Measurements from ENCODE around the gene GPR176. TPM values are rescaled to one million over a fixed set of nuclear protein-coding genes. Genes with fewer than 3 reads are reported as not detected.

Gene GPR176
- polyA plus RNA-seq, 1 donor from 2014 or later = 8.3 TPM

DNA sequence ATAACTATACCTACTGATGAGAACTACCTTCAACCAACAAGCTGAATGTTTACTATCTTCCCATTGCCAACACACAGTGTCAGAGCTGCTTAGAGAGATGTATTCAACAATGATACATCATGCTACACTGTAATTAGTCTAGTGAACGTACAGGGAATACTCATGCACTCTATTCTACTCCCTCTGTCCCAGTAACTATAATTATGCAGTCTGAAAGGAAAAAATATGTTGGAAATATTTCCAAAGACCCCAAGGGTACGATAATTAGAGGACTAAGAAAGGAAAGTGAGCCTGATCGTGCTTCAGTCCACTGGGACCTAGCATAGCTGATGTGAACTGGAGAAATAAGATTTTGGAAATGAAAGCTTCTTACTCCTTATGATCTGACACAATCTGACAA is 100.5 kb downstream of the GPR176 start:
- Histone ChIP-seq H3K9ac (ENCODE audit: low read length) (no peak overlapping the region), H2AFZ (ENCODE audit: low read depth, low read length) (no peak overlapping the region), H3F3A (ENCODE audit: insufficient read depth, low read length, poor library complexity, severe bottlenecking) (no peaks in the 10 kb centered on the region), H3K27me3 (ENCODE audit: insufficient read depth, low read depth, low read length) (no peaks in the 10 kb centered on the region), H3K36me3 (ENCODE audit: insufficient read depth, low read length) (no peaks in the 10 kb centered on the region), H3K4me3 (ENCODE audit: low read length) (peak overlapping the region; percentile 22), H3K79me2 (replicated peaks; ENCODE audit: insufficient read depth, low read length) (no peaks in the 10 kb centered on the region), H3K9me3 (ENCODE audit: low read length) (no peaks in the 10 kb centered on the region), H3K27ac (ENCODE audit: low read length) (peak overlapping the region; percentile 73), H4K20me1 (ENCODE audit: insufficient read depth) (no peaks in the 10 kb centered on the region), H3K4me2 (ENCODE audit: low read length) (no peak overlapping the region), H3K9me2 (ENCODE audit: insufficient read depth, low read length) (no peaks in the 10 kb centered on the region)
- TF ChIP-seq, protein P1, sequence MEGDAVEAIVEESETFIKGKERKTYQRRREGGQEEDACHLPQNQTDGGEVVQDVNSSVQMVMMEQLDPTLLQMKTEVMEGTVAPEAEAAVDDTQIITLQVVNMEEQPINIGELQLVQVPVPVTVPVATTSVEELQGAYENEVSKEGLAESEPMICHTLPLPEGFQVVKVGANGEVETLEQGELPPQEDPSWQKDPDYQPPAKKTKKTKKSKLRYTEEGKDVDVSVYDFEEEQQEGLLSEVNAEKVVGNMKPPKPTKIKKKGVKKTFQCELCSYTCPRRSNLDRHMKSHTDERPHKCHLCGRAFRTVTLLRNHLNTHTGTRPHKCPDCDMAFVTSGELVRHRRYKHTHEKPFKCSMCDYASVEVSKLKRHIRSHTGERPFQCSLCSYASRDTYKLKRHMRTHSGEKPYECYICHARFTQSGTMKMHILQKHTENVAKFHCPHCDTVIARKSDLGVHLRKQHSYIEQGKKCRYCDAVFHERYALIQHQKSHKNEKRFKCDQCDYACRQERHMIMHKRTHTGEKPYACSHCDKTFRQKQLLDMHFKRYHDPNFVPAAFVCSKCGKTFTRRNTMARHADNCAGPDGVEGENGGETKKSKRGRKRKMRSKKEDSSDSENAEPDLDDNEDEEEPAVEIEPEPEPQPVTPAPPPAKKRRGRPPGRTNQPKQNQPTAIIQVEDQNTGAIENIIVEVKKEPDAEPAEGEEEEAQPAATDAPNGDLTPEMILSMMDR (IDR thresholded peaks at IDR 0.05; ENCODE audit: poor library complexity, severe bottlenecking) = no peak
- no peak for TF ChIP-seq EZH2 (IDR thresholded peaks at IDR 0.05; ENCODE audit: borderline replicate concordance, insufficient read depth, low read length, poor library complexity, severe bottlenecking)
- no peak for TF ChIP-seq RAD21 (conservative IDR thresholded peaks at IDR 0.05)
- TF ChIP-seq EP300 (conservative IDR thresholded peaks at IDR 0.05; ENCODE audit: poor library complexity, severe bottlenecking) = peak; percentile 50
- TF ChIP-seq, protein P2, sequence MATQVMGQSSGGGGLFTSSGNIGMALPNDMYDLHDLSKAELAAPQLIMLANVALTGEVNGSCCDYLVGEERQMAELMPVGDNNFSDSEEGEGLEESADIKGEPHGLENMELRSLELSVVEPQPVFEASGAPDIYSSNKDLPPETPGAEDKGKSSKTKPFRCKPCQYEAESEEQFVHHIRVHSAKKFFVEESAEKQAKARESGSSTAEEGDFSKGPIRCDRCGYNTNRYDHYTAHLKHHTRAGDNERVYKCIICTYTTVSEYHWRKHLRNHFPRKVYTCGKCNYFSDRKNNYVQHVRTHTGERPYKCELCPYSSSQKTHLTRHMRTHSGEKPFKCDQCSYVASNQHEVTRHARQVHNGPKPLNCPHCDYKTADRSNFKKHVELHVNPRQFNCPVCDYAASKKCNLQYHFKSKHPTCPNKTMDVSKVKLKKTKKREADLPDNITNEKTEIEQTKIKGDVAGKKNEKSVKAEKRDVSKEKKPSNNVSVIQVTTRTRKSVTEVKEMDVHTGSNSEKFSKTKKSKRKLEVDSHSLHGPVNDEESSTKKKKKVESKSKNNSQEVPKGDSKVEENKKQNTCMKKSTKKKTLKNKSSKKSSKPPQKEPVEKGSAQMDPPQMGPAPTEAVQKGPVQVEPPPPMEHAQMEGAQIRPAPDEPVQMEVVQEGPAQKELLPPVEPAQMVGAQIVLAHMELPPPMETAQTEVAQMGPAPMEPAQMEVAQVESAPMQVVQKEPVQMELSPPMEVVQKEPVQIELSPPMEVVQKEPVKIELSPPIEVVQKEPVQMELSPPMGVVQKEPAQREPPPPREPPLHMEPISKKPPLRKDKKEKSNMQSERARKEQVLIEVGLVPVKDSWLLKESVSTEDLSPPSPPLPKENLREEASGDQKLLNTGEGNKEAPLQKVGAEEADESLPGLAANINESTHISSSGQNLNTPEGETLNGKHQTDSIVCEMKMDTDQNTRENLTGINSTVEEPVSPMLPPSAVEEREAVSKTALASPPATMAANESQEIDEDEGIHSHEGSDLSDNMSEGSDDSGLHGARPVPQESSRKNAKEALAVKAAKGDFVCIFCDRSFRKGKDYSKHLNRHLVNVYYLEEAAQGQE (IDR thresholded peaks at IDR 0.05; ENCODE audit: borderline replicate concordance) = peak; percentile 67
- no peak for TF ChIP-seq SMC3 (conservative IDR thresholded peaks at IDR 0.05; ENCODE audit: poor library complexity)
- TF ChIP-seq MXI1 (conservative IDR thresholded peaks at IDR 0.05; ENCODE audit: poor library complexity, severe bottlenecking) = no peak
- peak; percentile 43 for TF ChIP-seq POLR2AphosphoS5 (IDR thresholded peaks at IDR 0.05)

DNA sequence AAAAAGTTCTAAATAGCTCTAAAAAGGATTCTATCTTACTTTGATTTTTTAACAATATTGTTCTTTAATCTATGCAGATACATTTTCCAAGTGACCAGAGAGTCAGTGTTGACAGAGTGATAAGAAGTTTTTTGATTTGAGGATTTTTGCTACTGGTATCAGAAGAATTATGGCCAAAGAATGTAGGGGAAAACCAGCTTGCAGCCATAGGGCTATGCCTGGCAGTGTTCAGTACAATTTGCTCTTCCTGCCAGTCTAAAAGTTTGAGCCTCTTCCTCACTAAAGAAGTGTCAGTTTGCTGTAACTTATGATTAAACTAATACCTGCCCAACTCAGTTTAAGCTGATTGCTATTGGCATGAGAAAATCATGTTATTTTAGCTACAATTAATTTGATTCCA is 102.2 kb downstream of the GPR176 start:
- no peak overlapping the region for H3K27ac ChIP-seq (ENCODE audit: low read length)
- H3K27me3 ChIP-seq (ENCODE audit: insufficient read depth, low read depth, low read length) = no peaks in the 10 kb centered on the region
- H3F3A ChIP-seq (ENCODE audit: insufficient read depth, low read length, poor library complexity, severe bottlenecking) = no peaks in the 10 kb centered on the region
- no peaks in the 10 kb centered on the region for H4K20me1 ChIP-seq (ENCODE audit: insufficient read depth)
- TF ChIP-seq MXI1 (conservative IDR thresholded peaks at IDR 0.05; ENCODE audit: poor library complexity, severe bottlenecking) (no peak), EP300 (conservative IDR thresholded peaks at IDR 0.05; ENCODE audit: poor library complexity, severe bottlenecking) (no peak), RAD21 (conservative IDR thresholded peaks at IDR 0.05) (no peak), POLR2AphosphoS5 (IDR thresholded peaks at IDR 0.05) (no peak), TAF1 (IDR thresholded peaks at IDR 0.05; ENCODE audit: low read depth) (no peak)
- TF ChIP-seq, protein P1 (IDR thresholded peaks at IDR 0.05; ENCODE audit: poor library complexity, severe bottlenecking) = no peak
- H3K36me3 ChIP-seq (ENCODE audit: insufficient read depth, low read length) = no peaks in the 10 kb centered on the region
- H3K4me2 ChIP-seq (ENCODE audit: low read length) = no peak overlapping the region
- H3K4me3 ChIP-seq (ENCODE audit: low read length) = no peak overlapping the region
- no peak overlapping the region for H3K9ac ChIP-seq (ENCODE audit: low read length)
- H3K9me2 ChIP-seq (ENCODE audit: insufficient read depth, low read length) = no peaks in the 10 kb centered on the region
- no peaks in the 10 kb centered on the region for H3K9me3 ChIP-seq (ENCODE audit: low read length)
- no peaks in the 10 kb centered on the region for H3K79me2 ChIP-seq (replicated peaks; ENCODE audit: insufficient read depth, low read length)
- H2AFZ ChIP-seq (ENCODE audit: low read depth, low read length) = no peak overlapping the region
